ENCODE results near the gene ACVRL1.

DNA sequence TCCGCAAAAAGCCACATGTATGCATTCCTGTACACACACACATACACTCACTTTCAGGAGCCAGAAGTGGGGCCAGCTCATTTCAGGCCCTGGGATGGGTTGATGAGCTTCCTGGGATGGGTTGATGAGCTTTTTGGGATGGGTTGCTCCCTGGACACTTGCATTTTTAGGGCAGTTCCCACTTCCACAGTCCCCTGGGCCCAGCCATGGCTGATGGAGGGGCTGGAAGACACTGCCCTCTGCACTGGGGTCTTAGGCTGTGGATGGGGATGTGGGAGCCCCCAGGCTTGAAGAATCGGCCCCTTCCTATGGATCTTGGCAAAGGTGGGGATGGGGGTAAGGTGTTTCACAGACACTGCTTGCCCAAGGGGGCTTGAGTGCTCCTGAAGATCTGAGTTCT is 12.7 kb downstream of the ACVRL1 start:
- TF ChIP-seq, protein P1, sequence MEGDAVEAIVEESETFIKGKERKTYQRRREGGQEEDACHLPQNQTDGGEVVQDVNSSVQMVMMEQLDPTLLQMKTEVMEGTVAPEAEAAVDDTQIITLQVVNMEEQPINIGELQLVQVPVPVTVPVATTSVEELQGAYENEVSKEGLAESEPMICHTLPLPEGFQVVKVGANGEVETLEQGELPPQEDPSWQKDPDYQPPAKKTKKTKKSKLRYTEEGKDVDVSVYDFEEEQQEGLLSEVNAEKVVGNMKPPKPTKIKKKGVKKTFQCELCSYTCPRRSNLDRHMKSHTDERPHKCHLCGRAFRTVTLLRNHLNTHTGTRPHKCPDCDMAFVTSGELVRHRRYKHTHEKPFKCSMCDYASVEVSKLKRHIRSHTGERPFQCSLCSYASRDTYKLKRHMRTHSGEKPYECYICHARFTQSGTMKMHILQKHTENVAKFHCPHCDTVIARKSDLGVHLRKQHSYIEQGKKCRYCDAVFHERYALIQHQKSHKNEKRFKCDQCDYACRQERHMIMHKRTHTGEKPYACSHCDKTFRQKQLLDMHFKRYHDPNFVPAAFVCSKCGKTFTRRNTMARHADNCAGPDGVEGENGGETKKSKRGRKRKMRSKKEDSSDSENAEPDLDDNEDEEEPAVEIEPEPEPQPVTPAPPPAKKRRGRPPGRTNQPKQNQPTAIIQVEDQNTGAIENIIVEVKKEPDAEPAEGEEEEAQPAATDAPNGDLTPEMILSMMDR (IDR thresholded peaks at IDR 0.05): no peak
- no peak for TF ChIP-seq EP300 (IDR thresholded peaks at IDR 0.05)

All from tibial nerve (tissue), 4 donors.